Heart right ventricle (tissue), 16 donors: ENCODE results near the gene TTLL7. TPM values are rescaled to one million over a fixed set of nuclear protein-coding genes. Genes with fewer than 3 reads are reported as not detected.

Experiments
- ATAC-seq, 8 donors: fragments of 200-7000 bp; cut with Tn5 transposase; one replicate each; pipeline ENCODE4 v1.9.1; 2020; ENCODE audit warnings: mild to moderate bottlenecking in 8 of 8, moderate library complexity in 8 of 8, moderate number of reproducible peaks in 1 of 8
- DNase-seq, 2 donors: peaks; one replicate each; pipeline ENCODE4 v3.0.0-alpha.2; 2020
- H3K27ac ChIP-seq, 10 donors: fragments of 200-600 bp; sonication (generic) in 2 of 10; one replicate each; pipeline versions ENCODE4 v1.5.0 to v1.8.0; 2020 to 2022; ENCODE audit warnings: mild to moderate bottlenecking in 3 of 10
- H3K27me3 ChIP-seq, 7 donors: fragments of 200-600 bp; one replicate each; pipeline ENCODE4 v1.8.0; 2021 to 2022; ENCODE audit warnings: mild to moderate bottlenecking in 2 of 7
- H3K36me3 ChIP-seq, 9 donors: fragments of 200-600 bp; sonication (generic) in 1 of 9; one replicate each; pipeline versions ENCODE4 v1.5.0 to v1.8.0; 2020 to 2022; ENCODE audit warnings: mild to moderate bottlenecking in 2 of 9
- H3K4me1 ChIP-seq, 9 donors: fragments of 200-600 bp; sonication (generic) in 1 of 9; one replicate each; pipeline versions ENCODE4 v1.5.0 to v1.8.0; 2020 to 2022; ENCODE audit warnings: mild to moderate bottlenecking in 4 of 9
- H3K4me3 ChIP-seq, 10 donors: fragments of 200-600 bp; sonication (generic) in 2 of 10; one replicate each; pipeline versions ENCODE4 v1.5.0 to v1.8.0; 2020 to 2022; ENCODE audit warnings: mild to moderate bottlenecking in 7 of 10, moderate library complexity in 2 of 10
- H3K9me3 ChIP-seq, 11 donors: fragments of 200-600 bp in 10 of 11; sonication (generic) in 2 of 11; one replicate each; pipeline versions ENCODE4 v1.5.0 to v1.8.0; 2013 to 2022; ENCODE audit warnings: mild to moderate bottlenecking in 2 of 11, control low read depth in 1 of 11, moderate library complexity in 1 of 11
- WGBS, 2 donors: extraction: QIAGEN DNeasy Blood & Tissue Kit; methylation state at CpG; one replicate each; pipeline ENCODE4 v1.1.7; 2013; ENCODE audit warnings: inconsistent platforms in 1 of 2; 5-methylcytosine and 5-hydroxymethylcytosine counted together
- intact Hi-C, 10 donors: fragments of 100-400 bp; cut with DNase I; formaldehyde crosslinking; loops; one replicate each; pipeline versions ENCODE4 v1.11.1 to v1.14.2; 2022
- polyA plus RNA-seq, 2 donors: library from polyadenylated mRNA; stranded (reverse); fragments of 200-250 nt; gene quantifications; one replicate each; pipeline ENCODE4 v1.2.3, GENCODE V29; 2013
- total RNA-seq, 10 donors: library from RNA; stranded (reverse); fragmentation: NEBNext Ultra II Directional in 3 of 10; extraction: Animal tissue kit (Norgen Biotek cat#: 25700) in 3 of 10; gene quantifications; one replicate each; pipeline versions ENCODE4 v1.2.1 to v1.2.4, GENCODE V29; 2021 to 2023
- TF ChIP-seq, protein P1 (sequence below), 9 donors: fragments of 200-600 bp; sonication (generic) in 2 of 9; IDR thresholded peaks; one replicate each; pipeline versions ENCODE4 v1.5.0 to v1.8.0; 2021 to 2022; ENCODE audit warnings: antibody characterized with exemption in 9 of 9, mild to moderate bottlenecking in 5 of 9, moderate library complexity in 1 of 9
- donor health status: Arrhythmogenic right ventricular cardiomyopathy.
- donor health status: ischemic (EF 13 %, LVEDD 7.1; RV severe dilation, severe dysfunction).
- donor health status: healthy with polysubstance abuse.
- donor health status: DM: no; HTN: yes; CAD: no.
- donor health status: DM: no; HTN: no; CAD: no.
- donor health status: ischemic (EF 25% LVEDD 6.9; RV normal size, moderate dysfunction).
- donor health status: ischemic (EF 25% LVEDD 5.7; RV mildly dilated, moderate dysfunction).
- donor health status: healthy.
- donor health status: DM: yes; HTN: yes; CAD: no.
- donor health status: Ischemic cardiomyopathy.
- donor health status: ischemic (EF 35%, LVEDD 5.7; RV mildly dilated, moderate dysfunction).
- donor health status: nonischemic (EF 11% LVEDD 7.7; RV severe dilation, severe dysfunction).
- donor health status: DM: yes; HTN: yes; CAD: no.
- donor health status: PGD.
- donor health status: ischemic (EF 29% LVEDD 5.4; RV normal size, mild dysfunction).
- donor health status: nonischemic (EF 23%, LVEDD 6.1; RV moderate dilation, normal function).

Gene TTLL7
- total and polyA plus RNA-seq, 12 donors: 1.0 to 12.1 (median 3.7) TPM

DNA sequence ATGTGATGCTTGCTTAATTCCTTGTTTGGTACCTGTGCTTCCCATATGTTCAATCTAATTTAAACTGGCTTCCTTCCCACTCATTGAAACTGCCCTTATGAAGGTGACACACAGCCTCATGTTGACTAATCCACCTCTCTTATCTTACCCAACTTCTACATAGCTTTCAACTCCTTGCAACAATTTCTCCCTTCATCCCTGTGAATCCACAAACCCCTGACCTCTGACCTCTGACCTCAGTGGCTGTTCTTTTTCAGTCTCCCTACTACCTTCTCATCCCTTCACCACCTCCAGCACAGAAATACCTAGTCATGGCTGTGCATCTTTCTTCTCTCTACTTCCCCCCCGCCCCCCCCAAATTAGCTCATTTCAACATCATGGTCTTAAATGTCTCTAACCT lies 144.5 kb downstream of the TTLL7 start:
- 96 to 100% methylated on average over 1 of the region's 1 CpG for WGBS, 2 donors
- Histone ChIP-seq H3K4me3 (no peak overlapping the region), H3K27ac (no peak overlapping the region), H3K27me3 (no peaks in the 10 kb centered on the region), H3K4me1 (no peaks in the 10 kb centered on the region), H3K36me3 (no peaks in the 10 kb centered on the region), H3K9me3 (no peaks in the 10 kb centered on the region)
- TF ChIP-seq, protein P1, sequence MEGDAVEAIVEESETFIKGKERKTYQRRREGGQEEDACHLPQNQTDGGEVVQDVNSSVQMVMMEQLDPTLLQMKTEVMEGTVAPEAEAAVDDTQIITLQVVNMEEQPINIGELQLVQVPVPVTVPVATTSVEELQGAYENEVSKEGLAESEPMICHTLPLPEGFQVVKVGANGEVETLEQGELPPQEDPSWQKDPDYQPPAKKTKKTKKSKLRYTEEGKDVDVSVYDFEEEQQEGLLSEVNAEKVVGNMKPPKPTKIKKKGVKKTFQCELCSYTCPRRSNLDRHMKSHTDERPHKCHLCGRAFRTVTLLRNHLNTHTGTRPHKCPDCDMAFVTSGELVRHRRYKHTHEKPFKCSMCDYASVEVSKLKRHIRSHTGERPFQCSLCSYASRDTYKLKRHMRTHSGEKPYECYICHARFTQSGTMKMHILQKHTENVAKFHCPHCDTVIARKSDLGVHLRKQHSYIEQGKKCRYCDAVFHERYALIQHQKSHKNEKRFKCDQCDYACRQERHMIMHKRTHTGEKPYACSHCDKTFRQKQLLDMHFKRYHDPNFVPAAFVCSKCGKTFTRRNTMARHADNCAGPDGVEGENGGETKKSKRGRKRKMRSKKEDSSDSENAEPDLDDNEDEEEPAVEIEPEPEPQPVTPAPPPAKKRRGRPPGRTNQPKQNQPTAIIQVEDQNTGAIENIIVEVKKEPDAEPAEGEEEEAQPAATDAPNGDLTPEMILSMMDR (IDR thresholded peaks at IDR 0.05): no peak
- intact Hi-C loops: no loop called here
- DNase-seq (no peak), ATAC-seq (no peak)

DNA sequence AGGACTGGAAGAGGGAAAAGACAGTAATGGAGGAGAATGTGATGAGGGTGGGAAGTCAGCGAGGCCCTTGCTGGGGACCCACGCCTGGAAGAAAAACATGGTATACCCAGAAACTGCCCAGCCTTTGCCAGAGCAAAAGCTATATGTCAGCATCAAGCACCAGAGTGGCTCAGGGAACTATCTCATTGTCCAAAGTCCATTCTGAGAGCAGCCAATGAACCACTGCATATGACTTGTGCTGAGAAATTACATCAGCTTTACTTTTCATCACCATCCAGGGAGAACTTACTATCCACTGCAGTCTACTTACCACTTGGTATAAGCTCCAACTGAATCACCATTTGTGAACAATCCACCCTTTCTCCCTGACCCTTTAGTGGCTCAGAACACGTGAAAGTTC lies 148.1 kb downstream of the TTLL7 start:
- ATAC-seq (no peak), DNase-seq (no peak)
- H3K4me3 ChIP-seq: no peak overlapping the region
- no peaks in the 10 kb centered on the region for H3K9me3 ChIP-seq
- H3K4me1 ChIP-seq: no peaks in the 10 kb centered on the region
- H3K27ac ChIP-seq: no peak overlapping the region
- TF ChIP-seq, protein P1 (IDR thresholded peaks at IDR 0.05): no peak
- intact Hi-C loops: no loop called here
- no peaks in the 10 kb centered on the region for H3K36me3 ChIP-seq
- no peaks in the 10 kb centered on the region for H3K27me3 ChIP-seq
- 97 to 98% methylated on average over 3 of the region's 3 CpGs for WGBS, 2 donors

DNA sequence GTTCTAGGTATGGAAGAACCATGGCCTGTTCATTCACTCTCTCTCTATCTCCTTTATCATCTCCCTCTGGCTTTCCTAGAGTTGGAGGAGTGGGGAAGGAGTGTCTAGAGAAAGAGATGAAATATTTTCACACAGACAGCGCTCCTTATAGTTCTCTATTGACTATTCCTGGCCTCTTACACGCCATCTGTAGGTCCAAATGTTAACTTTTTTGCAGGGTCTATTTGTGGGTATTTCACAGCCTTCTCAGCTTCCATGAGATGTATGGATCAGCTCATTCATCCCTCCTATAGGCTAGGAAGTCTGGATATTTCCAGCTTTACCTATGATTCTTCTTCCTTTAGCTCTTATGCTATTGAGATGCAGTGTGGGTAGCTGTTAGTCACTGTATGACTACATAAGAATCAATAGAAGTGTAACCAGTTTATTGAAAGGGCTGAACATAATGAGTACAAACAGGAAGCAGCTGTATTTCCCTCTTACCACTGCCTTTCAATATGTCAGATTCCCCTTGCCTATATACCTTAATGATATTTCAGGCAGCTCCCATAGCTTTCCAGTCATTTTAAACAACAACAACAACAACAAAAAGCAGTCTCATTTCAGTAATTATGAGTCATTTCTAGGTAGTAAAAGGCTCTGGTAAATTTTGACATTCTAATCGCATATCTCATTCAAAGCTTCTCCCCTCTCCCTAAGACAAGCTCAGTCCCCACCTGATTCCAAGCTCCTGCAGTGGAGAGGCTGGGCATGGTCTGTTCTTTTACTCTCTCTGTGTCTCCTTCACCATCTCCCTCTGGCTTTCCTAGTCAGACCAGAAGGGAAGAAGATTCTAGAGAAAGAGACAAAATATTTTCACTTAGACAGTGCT lies 149.5 kb downstream of the TTLL7 start:
- no peaks in the 10 kb centered on the region for H3K27me3 ChIP-seq
- DNase-seq: no peak

DNA sequence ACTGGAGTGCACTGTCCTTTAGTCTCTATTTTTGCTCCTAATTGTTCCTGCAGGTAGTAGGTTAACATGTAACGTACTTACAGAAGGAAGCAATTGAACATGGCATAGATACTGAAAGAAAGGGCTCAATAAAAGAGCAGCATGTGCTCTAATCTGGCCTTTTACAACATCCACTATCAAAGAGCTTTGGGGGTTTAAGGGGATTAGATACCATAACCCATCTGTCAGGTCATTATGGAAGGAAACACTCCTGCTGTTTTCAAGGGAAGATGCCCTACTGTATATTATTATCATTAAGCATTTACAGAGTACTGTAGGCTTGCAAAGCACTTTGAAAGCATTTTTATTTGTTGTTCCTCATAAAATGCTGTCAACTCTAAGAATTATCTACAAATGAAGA lies 152.8 kb downstream of the TTLL7 start:
- Histone ChIP-seq H3K9me3 (no peaks in the 10 kb centered on the region), H3K27ac (no peak overlapping the region), H3K36me3 (no peaks in the 10 kb centered on the region), H3K4me1 (peaks cover 0 to 8% (median 0%) of the 10 kb centered on the region in 9 donors), H3K4me3 (no peak overlapping the region), H3K27me3 (no peaks in the 10 kb centered on the region)
- TF ChIP-seq, protein P1 (IDR thresholded peaks at IDR 0.05): no peak
- ATAC-seq (no peak), DNase-seq (no peak)
- intact Hi-C loops: no loop called here
- WGBS, 2 donors: 93 to 96% methylated on average over 1 of the region's 1 CpG

More for the DNA sequence above, 149.5 kb downstream of the TTLL7 start:
- H3K27ac ChIP-seq: no peak overlapping the region
- no peak overlapping the region for H3K4me3 ChIP-seq
- intact Hi-C loops: no loop called here
- TF ChIP-seq, protein P1 (IDR thresholded peaks at IDR 0.05): no peak
- WGBS, 2 donors: 94 to 95% methylated on average over 3 of the region's 3 CpGs
- no peak for ATAC-seq
- H3K4me1 ChIP-seq: peaks cover 0 to 8% (median 0%) of the 10 kb centered on the region in 9 donors
- H3K9me3 ChIP-seq: no peaks in the 10 kb centered on the region
- H3K36me3 ChIP-seq: no peaks in the 10 kb centered on the region
